HG03432 (cell line): ENCODE data around the gene TUSC1.
"Not testable (repeated sequence)": the region's sequence is repeated elsewhere in the genome, so short reads cannot be mapped to it uniquely, and the experiment has no call there.

Experiments used
- ATAC-seq: cut with Tn5 transposase; IDR thresholded peaks from one replicate; pipeline ENCODE4 v1.9.1; 2021; ENCODE audit warnings: mild to moderate bottlenecking, moderate library complexity; ENCODE audit not compliant: unreplicated experiment

The TUSC1 gene

DNA sequence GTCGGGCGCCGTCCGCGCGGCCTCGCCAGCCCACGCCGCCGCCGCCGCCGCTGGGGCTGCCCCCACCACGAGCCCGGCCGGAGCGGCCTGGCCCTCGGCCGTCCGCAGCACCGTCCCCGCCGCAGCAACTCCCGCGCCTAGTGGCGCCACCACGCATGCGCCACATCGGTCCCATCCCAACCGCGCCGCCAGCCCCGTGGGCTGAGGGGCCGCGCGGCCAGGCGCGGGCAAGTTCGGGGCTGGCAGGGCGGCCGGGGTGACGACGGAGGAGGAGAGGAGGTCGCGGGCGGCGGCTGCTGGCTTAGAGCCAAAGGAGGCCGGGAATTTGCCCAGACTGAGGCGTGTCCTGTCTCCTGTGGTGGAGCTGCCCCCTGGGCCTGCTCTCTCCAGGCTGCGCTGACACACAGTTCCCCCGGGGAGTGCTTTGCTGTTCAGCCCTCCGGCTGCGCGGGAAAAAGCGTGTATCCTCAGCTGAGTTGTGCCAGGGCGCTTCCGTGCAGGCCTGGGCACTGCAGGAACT, at the start of gene TUSC1:
Gene TUSC1 (minus strand): TSS at position 298 of the 520 bp plus-strand sequence. CDS start 132 bp downstream, at position 166.
- ATAC-seq, result peak; percentile 83

DNA sequence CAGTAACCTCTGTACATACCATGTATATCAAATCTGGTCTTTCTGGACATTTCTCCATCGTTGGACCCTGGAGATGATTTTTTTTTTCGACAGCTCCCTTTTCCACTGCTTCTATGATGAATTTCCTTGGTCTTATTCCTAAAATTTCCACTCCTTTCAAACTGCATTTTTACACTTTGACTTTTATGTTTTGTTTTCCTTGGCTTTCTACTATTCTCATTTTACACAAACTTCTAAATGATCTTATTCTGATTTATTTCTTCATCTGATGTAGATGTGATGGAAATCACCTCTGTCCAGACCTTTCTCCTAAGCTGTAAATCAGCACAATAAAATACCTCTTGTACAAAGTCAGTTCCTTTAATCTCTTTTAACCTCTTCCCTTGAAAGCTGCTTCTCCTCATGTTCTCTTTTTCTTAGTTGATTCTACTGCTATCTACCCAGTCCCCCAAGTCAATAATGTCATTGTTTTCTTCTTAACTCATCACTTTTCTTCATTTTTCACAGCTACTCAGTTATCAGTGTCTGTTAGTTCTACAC, 48.7 kb upstream of the TUSC1 start:
- ATAC-seq, result no peak

DNA sequence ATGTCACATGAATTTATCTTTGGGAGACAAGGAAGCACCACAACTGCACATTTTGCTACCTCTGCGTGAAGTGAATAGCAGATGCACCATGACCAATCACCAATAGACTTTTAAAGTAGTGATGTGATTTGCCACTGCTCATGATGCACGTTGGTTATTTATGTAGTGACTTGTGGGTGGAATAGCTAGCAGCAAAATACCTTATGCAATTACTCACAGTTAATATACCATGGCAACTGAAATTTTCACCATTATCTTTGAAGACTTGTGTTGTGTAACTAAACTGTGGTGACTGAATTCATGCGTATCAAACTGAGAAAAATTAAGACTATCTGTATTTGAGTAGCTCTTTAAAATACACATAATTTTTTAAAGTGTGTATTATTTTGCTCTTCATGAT, 46.2 kb upstream of the TUSC1 start:
- ATAC-seq, result no peak

DNA sequence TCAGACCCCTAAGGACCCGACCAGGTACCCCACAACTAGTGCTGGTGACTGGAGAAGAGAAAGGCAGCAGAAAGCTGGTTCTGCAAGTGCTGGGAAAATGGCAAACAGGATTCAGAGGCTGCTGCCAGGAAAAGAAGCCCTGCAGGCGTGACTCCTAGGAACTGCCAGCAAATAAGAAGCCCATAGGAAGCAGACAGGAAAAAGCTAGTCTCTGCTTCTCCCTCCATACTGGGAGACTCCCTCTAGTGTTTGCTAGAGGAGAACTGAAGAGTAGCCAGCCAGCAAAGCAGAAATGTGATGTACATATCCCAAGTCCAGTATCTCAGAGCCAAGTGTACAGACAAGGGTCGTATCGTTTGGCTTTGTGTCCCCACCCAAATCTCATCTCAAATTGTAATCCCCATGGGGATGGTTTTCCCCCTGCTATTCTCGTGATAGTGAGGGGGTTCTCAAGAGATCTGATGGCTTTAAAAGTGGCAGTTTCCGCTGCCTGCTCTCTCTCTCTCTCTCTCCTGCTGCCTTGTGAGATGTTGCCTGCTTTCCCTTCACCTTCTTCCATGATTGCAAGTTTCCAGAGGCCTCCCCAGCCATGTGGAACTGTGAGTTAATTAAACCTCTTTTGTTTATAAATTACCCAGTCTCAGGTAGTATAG, 38.1 kb upstream of the TUSC1 start:
- peak; percentile 55 for ATAC-seq

DNA sequence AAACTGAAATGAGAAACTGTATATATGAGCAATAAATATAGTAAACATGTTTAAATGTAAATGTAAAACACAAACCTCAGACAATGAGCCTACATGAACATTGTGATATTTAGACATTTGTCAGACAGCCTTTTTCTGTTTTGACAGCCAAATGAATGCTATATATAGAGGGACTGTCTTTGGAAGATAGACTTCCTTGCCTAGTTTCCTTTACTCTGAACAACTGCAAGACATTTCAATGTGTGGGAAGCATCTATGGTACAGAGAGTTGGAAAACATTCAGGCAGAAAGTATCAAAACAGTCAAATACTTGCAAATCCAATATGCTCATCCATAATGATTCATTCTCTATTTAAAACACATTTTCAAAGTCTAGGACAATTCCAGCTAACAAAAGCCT, 31.7 kb upstream of the TUSC1 start:
- no peak for ATAC-seq

DNA sequence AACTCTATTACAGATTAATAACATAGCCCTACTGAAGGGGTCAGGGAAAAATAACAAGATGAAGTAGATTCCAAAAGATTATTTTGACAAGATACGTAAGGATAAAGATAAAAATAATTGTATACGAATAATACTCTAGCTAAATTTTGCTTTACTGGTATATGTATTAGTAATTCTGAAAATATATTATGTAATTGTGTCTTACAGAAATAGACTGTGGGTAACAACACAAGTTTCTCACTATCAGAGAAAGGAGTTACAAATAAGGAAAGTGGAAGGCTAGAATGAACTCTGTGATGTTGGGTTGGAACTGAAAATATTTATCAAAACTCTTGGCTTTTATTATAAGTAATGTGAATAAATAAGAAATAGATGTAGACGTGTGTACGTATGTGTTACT, 26.6 kb upstream of the TUSC1 start:
- ATAC-seq, result peak; percentile 56

DNA sequence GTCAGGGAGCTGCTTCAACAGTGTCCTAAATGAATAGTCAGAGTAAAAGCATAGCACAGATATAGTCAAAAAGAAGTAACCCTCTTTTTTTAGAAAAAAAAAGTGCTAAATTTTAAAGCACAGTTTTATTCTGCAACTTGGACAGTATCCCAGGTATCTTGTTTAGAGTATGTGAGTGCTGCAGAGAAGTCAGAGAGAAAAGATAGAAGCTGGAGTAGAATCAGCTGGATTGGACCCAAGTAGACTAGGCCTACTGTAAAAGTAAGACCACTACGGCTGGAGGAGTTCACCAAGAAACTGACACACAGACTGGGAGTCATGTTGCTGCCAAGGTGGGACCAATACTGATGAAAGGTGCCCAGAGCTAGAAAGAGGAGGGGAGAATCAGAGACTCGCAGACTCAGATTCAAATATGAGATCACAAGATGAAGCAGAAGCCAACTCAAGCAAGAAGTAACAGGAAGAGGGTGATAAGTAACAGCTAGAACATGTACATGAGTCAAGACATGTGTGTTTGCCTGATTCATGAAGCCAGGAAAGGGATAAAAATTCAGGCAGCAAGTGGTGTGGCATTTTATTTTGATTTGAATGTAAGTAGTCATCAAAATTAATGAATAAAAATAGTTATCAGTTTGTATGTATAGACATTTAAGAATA, 25.6 kb upstream of the TUSC1 start:
- no peak for ATAC-seq

DNA sequence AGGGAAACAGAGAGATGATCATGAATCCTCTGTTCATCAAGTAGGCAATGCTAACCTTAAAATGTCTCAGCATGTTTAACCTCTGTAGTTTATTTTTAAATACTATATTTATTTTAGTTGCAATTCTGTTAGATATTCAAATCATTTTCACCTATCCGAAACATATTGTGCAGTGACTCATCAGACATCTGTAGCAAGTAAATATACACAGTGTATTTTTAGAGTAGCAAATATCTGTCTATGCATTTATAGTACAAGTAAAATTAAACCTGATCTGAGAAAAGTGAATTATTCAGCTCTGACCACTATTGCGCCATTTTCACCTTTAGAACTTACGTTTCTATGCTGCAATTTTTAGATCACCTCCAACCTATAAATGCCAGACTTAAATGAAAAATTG, 24.3 kb upstream of the TUSC1 start:
- ATAC-seq, result no peak

DNA sequence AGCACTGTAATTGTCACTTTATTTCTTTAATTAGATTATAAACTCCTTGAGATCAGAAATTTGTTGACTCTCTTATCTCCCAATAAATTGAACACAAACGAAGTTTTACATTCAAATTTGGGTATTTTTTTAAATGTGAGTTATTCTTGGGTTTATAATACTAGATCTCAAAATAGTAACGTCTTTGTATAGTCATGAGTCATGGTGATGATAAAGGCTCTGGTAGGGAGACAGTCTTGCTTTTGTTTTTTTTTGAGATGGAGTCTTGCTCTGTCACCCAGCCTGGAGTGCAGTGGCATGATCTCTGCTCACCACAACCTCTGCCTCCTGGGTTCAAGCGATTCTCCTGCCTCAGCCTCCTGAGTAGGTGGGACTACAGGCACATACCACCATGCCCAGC, 22.7 kb upstream of the TUSC1 start:
- peak; percentile 35 for ATAC-seq

DNA sequence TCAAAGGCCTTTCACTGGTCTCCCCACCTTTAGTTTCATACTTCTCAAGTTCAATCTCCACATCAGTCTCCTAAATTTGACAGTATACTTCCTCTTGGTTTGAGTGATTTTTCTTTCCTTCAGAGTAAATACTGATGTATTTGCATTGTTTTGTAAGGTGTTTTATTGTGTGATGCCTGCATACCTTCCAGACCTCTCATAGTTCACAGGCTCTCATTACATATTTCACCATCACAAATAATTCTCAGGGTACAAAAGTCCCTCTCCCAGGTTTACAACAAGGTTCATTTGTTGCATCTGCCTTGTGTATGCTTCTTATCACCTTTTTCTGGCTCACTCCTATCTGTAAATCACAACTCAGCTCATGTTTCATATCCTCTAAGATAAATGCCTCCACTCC, 22.2 kb upstream of the TUSC1 start:
- ATAC-seq, result no peak

DNA sequence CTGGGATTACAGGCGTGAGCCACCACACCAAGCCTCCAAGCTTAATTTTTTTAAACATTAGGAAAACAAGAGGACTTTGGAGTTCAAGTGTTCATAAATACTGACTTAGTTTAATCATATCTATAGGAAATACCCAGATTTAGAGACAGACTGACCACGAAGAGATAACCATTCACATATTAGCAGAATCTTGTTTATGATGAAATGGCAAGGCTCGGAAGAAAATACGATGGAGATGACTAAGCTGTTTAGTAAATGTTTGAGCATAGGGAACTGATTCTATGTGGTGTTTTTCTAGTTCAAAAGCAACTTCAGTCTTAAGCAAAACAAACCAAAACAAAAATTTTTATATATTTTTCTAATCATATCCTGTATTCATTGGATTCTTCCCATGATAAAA, 13.5 kb upstream of the TUSC1 start:
- ATAC-seq, result no peak

DNA sequence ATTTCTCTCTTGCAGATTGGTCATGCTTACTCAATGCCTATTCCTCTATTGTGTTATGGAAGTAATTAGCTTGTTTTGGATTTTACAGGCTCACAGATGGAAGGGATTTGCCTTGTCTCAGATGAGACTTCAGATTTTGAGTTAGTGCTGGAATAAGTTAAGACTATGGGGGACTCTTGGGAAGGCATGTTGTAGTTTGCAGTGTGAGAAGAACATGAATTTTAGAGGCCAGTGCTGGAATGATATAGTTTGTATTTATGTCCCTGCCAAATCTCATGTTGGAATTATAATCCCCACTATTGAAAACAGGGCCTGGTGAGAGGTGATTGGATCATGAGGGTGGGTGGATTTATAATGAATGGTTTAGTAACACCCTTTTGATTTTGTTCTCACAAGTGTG, 6.1 kb upstream of the TUSC1 start:
- no peak for ATAC-seq

DNA sequence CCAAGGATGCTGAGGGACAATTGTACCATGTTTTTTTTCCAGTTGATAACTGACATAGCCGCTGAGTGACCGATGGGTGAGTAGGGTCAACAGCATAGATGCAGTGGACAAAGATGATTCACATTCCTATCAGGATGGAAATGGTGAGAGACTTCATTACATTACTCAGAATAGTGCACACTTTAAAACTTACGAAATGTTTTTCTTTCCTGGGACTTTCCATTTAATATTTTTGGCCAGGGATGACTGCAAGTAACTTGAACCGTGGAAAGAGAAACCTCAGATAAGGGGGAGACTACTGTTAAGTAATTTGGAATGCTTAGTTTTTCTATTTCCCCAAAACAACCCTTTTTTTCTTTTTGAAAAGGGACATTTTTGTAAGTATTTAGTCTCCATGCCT, 3.0 kb upstream of the TUSC1 start:
- no peak for ATAC-seq

DNA sequence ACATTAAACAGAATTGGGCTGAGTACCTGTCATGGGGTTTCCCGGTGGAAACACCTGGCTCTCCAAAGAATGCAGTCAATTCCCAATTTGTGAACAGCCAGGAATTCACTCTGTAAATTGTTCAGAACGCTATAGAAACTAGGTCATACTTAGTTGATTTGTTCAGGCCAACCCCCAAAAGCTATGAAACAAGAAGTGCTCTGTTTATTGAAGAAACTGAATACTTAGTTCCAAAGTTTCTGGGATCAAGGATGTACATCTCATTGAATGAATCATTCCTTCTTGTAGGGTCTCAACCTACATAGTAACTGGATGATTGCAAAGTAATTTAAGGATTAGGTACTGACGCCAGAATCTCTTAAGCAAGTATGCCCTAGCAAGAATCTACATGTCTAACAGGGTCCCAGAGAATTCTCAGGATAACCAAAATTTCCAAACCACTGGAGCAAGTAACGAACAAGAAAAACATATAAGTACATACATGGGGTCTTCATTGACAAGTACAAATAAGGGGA, 659 bp upstream of the TUSC1 start:
- no peak for ATAC-seq

DNA sequence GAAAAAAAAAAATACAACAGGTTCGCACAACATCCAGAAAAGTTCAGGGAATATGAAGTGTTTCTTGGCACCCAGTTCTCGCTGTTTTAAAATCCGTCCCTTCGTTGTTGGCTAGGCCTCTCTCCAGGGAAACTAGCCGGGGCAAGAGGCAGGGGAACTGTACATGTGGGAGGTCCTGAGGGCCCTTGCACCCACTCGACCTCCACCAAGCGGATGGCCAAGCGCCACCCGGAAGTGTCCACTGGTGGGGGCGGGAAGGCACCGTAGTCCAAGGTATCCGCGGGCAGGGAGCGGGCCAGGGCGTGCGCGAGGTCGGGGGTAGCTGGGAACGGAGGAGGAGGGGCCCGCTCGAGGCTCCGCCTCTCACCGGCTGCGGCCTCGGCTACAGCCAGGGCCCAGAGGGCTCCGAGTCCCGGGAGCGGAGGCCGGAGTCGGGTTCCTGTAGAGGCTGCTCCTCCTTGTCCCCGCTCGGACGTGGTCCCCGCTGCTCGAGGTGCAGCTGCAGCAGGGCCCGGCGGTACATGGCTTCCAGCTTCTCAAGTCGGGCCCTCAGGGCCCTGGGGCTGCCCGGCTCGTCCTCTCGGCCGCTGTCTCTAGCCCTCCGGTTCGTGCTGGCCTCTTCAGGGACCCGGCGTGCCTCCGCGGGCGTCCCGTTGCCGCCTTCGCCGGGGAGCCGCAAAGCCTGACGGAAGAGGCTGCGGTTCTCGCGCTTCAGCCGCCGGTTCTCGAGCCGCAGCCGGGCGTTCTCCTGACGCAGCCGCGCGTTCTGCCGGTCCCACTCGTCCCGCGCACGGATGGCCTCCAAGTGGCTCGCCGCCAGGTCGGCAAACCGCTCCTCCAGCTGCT, 720 bp downstream of the TUSC1 start:
- ATAC-seq, result peak; percentile 84

DNA sequence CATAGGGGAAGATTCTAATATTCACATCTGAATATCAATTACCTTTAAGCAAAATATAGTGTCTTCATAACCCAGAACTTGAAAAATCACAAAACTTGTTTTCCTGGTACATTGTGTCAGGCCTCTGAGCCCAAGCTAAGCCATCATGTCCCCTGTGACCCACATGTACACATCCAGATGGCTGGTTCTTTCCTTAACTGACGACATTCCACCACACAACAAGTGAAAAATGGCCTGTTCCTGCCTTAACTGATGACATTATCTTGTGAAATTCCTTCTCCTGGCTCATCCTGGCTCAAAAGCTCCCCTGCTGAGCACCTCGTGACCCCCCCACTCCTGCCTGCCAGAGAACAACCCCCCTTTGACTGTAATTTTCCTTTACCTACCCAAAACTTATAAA, 2.4 kb downstream of the TUSC1 start:
- not testable (repeated sequence) for ATAC-seq

DNA sequence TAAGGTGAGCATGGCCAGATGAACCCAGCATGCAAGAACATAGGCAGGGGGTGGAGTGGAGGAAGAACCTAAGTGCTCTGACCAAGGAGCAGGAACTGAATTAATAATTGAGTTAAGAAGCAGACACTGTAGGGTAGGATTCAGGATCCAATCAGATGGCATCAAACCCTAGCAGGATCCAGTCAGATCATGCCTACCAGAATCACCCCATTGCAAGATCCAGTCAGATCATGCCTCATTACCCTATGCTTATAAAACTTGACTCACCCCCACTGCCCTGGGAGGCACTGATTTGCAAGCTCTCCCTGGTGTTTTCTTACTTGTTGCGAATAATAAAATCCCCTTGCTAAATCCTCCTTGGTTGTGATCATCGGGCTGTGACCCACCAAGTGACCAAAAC, 19.7 kb downstream of the TUSC1 start:
- ATAC-seq, result peak; percentile 65

DNA sequence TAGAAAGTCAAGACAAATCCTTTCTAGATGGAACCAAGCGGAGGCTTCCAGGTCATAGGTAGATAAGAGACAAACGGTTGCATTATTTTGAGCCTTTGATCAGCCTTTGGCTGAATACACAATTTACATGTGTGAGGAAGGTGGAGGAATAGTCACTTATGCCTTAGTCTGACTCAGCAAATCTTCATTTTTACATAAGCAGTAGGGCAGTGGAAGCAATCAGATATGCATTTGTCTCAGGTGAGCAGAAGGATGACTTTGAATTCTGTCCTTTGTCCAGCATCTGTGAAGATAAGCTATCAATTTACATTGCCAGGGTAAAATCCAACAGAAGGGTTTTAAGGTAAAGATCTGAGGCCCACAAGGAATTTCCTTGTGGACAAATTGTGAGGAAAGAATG, 23.8 kb downstream of the TUSC1 start:
- ATAC-seq, result no peak

DNA sequence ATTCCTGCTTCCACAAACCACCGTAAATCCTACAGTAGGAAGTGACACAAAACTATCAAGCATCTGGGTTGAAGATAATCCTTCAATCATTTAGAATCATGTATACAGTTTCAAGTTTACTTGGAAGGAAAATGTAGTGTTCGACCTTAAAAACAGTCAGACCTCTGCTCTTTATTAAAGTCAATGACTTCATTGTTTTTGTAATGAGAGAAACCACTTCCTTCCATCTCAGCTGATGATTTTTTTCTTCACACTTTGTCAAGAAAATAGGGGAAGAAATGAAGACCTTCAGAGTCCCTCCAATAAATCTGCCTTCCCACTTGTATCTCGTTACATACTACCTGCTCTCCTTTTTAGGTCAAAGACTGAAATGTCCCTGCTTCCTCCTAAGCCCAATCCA, 30.1 kb downstream of the TUSC1 start:
- ATAC-seq, result no peak

DNA sequence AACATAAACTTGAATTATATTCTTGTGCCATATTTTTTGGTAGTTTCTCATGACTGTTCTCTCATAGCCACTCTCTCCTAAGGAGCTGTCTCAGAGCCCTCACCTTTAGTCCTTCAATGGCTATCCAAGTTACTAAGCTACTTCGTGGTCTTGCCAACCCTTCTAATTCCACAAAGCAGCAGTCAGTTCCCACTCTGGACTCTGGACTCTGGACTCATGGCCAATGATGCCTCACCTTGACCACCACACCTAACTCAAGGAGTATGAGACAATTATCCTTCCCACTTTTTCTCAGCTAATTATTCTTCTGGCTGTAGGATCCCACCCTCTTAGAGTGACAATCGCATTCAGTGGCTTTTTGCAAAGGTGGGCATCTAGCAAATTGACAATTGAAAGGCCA, 42.2 kb downstream of the TUSC1 start:
- ATAC-seq, result no peak

DNA sequence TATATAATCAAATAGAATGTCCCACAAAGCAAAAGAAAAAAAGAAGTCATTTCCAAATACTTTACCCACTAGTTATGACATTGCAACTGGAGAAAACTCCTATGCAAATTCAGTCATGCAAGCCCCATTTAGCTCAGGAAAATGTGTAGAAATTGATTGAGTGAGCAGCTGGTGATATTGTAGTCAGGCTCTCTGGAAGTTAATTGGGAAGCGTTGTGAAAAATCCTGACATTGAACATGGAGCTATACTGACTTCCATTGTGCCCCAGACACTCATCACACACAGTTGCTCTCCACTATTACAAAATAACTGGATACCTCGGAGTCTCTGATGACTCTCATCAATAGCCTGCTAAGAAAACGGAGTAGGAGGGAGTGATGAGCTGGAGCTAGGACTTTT, 49.0 kb downstream of the TUSC1 start:
- no peak for ATAC-seq
